NCI-H1417 (cell line): ENCODE results near the gene ATP8B4.

ENCODE experiments used
- DNase-seq, 3 experiments: peaks; one replicate each; lab custom pipeline; 2025; lab: John Stamatoyannopoulos, UW

ATP8B4 gene

GRCh38 chr15:49814709-49815108 lies 304.3 kb downstream of the ATP8B4 start:
- no peak for DNase-seq

- DNase-seq: no peak
Measured at GRCh38 chr15:49813625-49814024, 305.4 kb downstream of the ATP8B4 start.

- no peak for DNase-seq
Measured at GRCh38 chr15:49810720-49811119, 308.3 kb downstream of the ATP8B4 start.

- no peak for DNase-seq
Measured at GRCh38 chr15:49809894-49810609, 309.0 kb downstream of the ATP8B4 start.

GRCh38 chr15:49808341-49808740 lies 310.7 kb downstream of the ATP8B4 start:
- DNase-seq: no peak
